NCI-H2171 treated with DMSO at 0.1 percent for 48 hours (cell line): ENCODE results near the gene SLC27A5.
"Not testable (repeated sequence)": the region's sequence is repeated elsewhere in the genome, so short reads cannot be mapped to it uniquely, and the experiment has no call there.

Experiments used
- DNase-seq: peaks from one replicate; lab custom pipeline; 2025; lab: John Stamatoyannopoulos, UW

SLC27A5 gene

GRCh38 chr19:58497634-58498170, 14.1 kb downstream of the SLC27A5 start:
- DNase-seq, result no peak

- DNase-seq, result no peak
These were observed 19.5 kb downstream of the SLC27A5 start for GRCh38 chr19:58492265-58492664.

GRCh38 chr19:58491393-58491792, 20.4 kb downstream of the SLC27A5 start:
- DNase-seq, result no peak

GRCh38 chr19:58484349-58484748, 27.4 kb downstream of the SLC27A5 start:
- DNase-seq, result not testable (repeated sequence)

- no peak for DNase-seq
These were observed 28.0 kb downstream of the SLC27A5 start for GRCh38 chr19:58483776-58484175.

- no peak for DNase-seq
These were observed 29.4 kb downstream of the SLC27A5 start for GRCh38 chr19:58482372-58482771.

- DNase-seq, result no peak
These were observed 31.0 kb downstream of the SLC27A5 start for GRCh38 chr19:58480831-58481230.

GRCh38 chr19:58480481-58480830, 31.3 kb downstream of the SLC27A5 start:
- DNase-seq, result no peak

- no peak for DNase-seq
These were observed 31.9 kb downstream of the SLC27A5 start for GRCh38 chr19:58479736-58480480.

GRCh38 chr19:58479303-58479702, 32.5 kb downstream of the SLC27A5 start:
- no peak for DNase-seq

- DNase-seq, result no peak
These were observed 33.9 kb downstream of the SLC27A5 start for GRCh38 chr19:58477871-58478270.

- DNase-seq, result no peak
These were observed 34.7 kb downstream of the SLC27A5 start for GRCh38 chr19:58477130-58477529.

GRCh38 chr19:58476498-58477015, 35.2 kb downstream of the SLC27A5 start:
- DNase-seq, result no peak

GRCh38 chr19:58475714-58476497, 35.9 kb downstream of the SLC27A5 start, which contains the start of gene ZNF446:
Gene ZNF446, plus strand, starts transcription at chr19:58476352. Its CDS starts 867 bp downstream, at chr19:58477219.
- peak; percentile 96 for DNase-seq

GRCh38 chr19:58474997-58475713, 36.6 kb downstream of the SLC27A5 start:
- DNase-seq, result no peak

- DNase-seq, result no peak
These were observed 37.3 kb downstream of the SLC27A5 start for GRCh38 chr19:58474291-58474996.

- no peak for DNase-seq
These were observed 38.0 kb downstream of the SLC27A5 start for GRCh38 chr19:58473775-58474174.

GRCh38 chr19:58471736-58472135, 40.1 kb downstream of the SLC27A5 start:
- DNase-seq, result no peak

GRCh38 chr19:58470837-58471543, 40.8 kb downstream of the SLC27A5 start:
- not testable (repeated sequence) for DNase-seq

- no peak for DNase-seq
These were observed 42.4 kb downstream of the SLC27A5 start for GRCh38 chr19:58469241-58470013.
